MM.1S (cell line): Measurements from ENCODE around the gene DUSP9.
A peak's percentile ranks its signal among the peaks of the same experiment; 100 is the strongest.

Experiments
- DNase-seq: peaks from one replicate; pipeline ENCODE4 v3.0.0-alpha.2; 2015
- H2AFZ ChIP-seq: fragments of 300-600 bp; sonication (generic); 2 replicates; pipeline ENCODE4 v1.6.0; 2016; ENCODE audit warnings: antibody characterized with exemption, low read length
- H3F3A ChIP-seq: fragments of 300-600 bp; sonication (generic); 2 replicates; pipeline ENCODE4 v1.6.1; 2016; ENCODE audit warnings: mild to moderate bottlenecking, antibody characterized with exemption, low read length, moderate library complexity, mixed read lengths; ENCODE audit not compliant: insufficient read depth
- H3K27ac ChIP-seq: fragments of 300-600 bp; sonication (generic); 2 replicates; pipeline ENCODE4 v1.5.1; 2016; ENCODE audit warnings: mild to moderate bottlenecking, low read length
- H3K27me3 ChIP-seq: fragments of 300-600 bp; sonication (generic); replicated peaks from 2 replicates; pipeline ENCODE4 v1.6.0; 2016; ENCODE audit warnings: low read length; ENCODE audit not compliant: insufficient read depth
- H3K36me3 ChIP-seq: fragments of 300-600 bp; sonication (generic); replicated peaks from 2 replicates; pipeline ENCODE4 v1.6.1; 2016; ENCODE audit warnings: mild to moderate bottlenecking, low read length, mixed read lengths; ENCODE audit not compliant: insufficient read depth
- H3K4me1 ChIP-seq: fragments of 300-600 bp; sonication (generic); 2 replicates; pipeline ENCODE4 v1.6.1; 2016; ENCODE audit warnings: low read length, mixed read lengths
- H3K4me2 ChIP-seq: fragments of 300-600 bp; sonication (generic); 2 replicates; pipeline ENCODE4 v1.6.0; 2016; ENCODE audit warnings: low read depth, low read length
- H3K4me3 ChIP-seq: fragments of 300-600 bp; sonication (generic); 2 replicates; pipeline ENCODE4 v1.5.1; 2016; ENCODE audit warnings: low read length, mixed read lengths
- H3K79me2 ChIP-seq: fragments of 300-600 bp; sonication (generic); 2 replicates; pipeline ENCODE4 v1.6.1; 2016; ENCODE audit warnings: mixed run types, low read length, mixed read lengths
- H3K9ac ChIP-seq: fragments of 300-600 bp; sonication (generic); 2 replicates; pipeline ENCODE4 v1.6.1; 2016; ENCODE audit warnings: low read length, mixed read lengths
- H3K9me2 ChIP-seq: fragments of 300-600 bp; sonication (generic); replicated peaks from 2 replicates; pipeline ENCODE4 v1.6.1; 2016; ENCODE audit warnings: mild to moderate bottlenecking, low read length, mixed read lengths; ENCODE audit not compliant: insufficient read depth
- H3K9me3 ChIP-seq: fragments of 300-600 bp; sonication (generic); replicated peaks from 2 replicates; pipeline ENCODE4 v1.6.1; 2016; ENCODE audit warnings: mild to moderate bottlenecking, low read length, mixed read lengths; ENCODE audit not compliant: insufficient read depth
- H4K20me1 ChIP-seq: fragments of 300-600 bp; sonication (generic); 2 replicates; pipeline ENCODE4 v1.6.1; 2016; ENCODE audit warnings: mild to moderate bottlenecking, low read length, moderate library complexity, mixed read lengths; ENCODE audit not compliant: insufficient read depth
- CTCF ChIP-seq: fragments of 300-600 bp; sonication (generic); IDR thresholded peaks from 2 replicates; pipeline ENCODE4 v1.5.1; 2016; ENCODE audit warnings: antibody characterized with exemption, low read length, mixed read lengths
- EZH2 ChIP-seq: fragments of 300-600 bp; sonication (generic); optimal IDR thresholded peaks from 2 replicates; pipeline ENCODE3; 2017; ENCODE audit warnings: low read depth, mild to moderate bottlenecking, antibody characterized with exemption, low read length, mixed read lengths
- EZH2phosphoT487 ChIP-seq: fragments of 300-600 bp; sonication (generic); IDR thresholded peaks from 2 replicates; pipeline ENCODE4 v1.6.1; 2018; ENCODE audit warnings: antibody characterized with exemption, low read length

DUSP9 gene

GRCh38 chrX:153669174-153669890, 22.3 kb downstream of the DUSP9 start:
- H3K36me3 ChIP-seq = no peaks in the 10 kb centered on the region
- no peaks in the 10 kb centered on the region for H4K20me1 ChIP-seq
- peaks cover 31% of the 10 kb centered on the region for H3K27me3 ChIP-seq
- H3K4me2 ChIP-seq = no peak overlapping the region
- no peak for TF ChIP-seq EZH2
- TF ChIP-seq CTCF = peak; percentile 69
- H3K9me3 ChIP-seq = no peaks in the 10 kb centered on the region
- H3K9ac ChIP-seq = no peak overlapping the region
- no peaks in the 10 kb centered on the region for H3K9me2 ChIP-seq
- DNase-seq = peak; percentile 10
- no peak overlapping the region for H3K4me3 ChIP-seq
- no peaks in the 10 kb centered on the region for H3K4me1 ChIP-seq
- H3F3A ChIP-seq = no peaks in the 10 kb centered on the region
- no peak overlapping the region for H2AFZ ChIP-seq
- no peak overlapping the region for H3K27ac ChIP-seq
- no peaks in the 10 kb centered on the region for H3K79me2 ChIP-seq

GRCh38 chrX:153669901-153670731, 23.1 kb downstream of the DUSP9 start:
- Histone ChIP-seq H2AFZ (no peak overlapping the region), H3K4me3 (no peak overlapping the region), H3K4me2 (no peak overlapping the region), H3K9ac (no peak overlapping the region), H3K79me2 (no peaks in the 10 kb centered on the region), H3K9me2 (no peaks in the 10 kb centered on the region), H4K20me1 (no peaks in the 10 kb centered on the region), H3F3A (no peaks in the 10 kb centered on the region), H3K27me3 (peaks cover 23% of the 10 kb centered on the region), H3K36me3 (no peaks in the 10 kb centered on the region), H3K9me3 (no peaks in the 10 kb centered on the region), H3K27ac (no peak overlapping the region), H3K4me1 (no peaks in the 10 kb centered on the region)
- TF ChIP-seq EZH2phosphoT487 (no peak), EZH2 (no peak), CTCF (no peak)
- DNase-seq = no peak

GRCh38 chrX:153670748-153671588, 24.0 kb downstream of the DUSP9 start:
- H3K27ac ChIP-seq = no peak overlapping the region
- no peak overlapping the region for H2AFZ ChIP-seq
- H3K4me2 ChIP-seq = no peak overlapping the region
- no peaks in the 10 kb centered on the region for H3K79me2 ChIP-seq
- peaks cover 15% of the 10 kb centered on the region for H3K27me3 ChIP-seq
- H3K9me3 ChIP-seq = no peaks in the 10 kb centered on the region
- TF ChIP-seq EZH2 (no peak), CTCF (no peak), EZH2phosphoT487 (no peak)
- H3K4me3 ChIP-seq = no peak overlapping the region
- no peaks in the 10 kb centered on the region for H3K9me2 ChIP-seq
- DNase-seq = no peak
- no peaks in the 10 kb centered on the region for H3F3A ChIP-seq
- H3K36me3 ChIP-seq = no peaks in the 10 kb centered on the region
- H4K20me1 ChIP-seq = no peaks in the 10 kb centered on the region
- no peak overlapping the region for H3K9ac ChIP-seq
- no peaks in the 10 kb centered on the region for H3K4me1 ChIP-seq
